ENCODE measurements around the gene TAF13.

TAF13 gene

DNA sequence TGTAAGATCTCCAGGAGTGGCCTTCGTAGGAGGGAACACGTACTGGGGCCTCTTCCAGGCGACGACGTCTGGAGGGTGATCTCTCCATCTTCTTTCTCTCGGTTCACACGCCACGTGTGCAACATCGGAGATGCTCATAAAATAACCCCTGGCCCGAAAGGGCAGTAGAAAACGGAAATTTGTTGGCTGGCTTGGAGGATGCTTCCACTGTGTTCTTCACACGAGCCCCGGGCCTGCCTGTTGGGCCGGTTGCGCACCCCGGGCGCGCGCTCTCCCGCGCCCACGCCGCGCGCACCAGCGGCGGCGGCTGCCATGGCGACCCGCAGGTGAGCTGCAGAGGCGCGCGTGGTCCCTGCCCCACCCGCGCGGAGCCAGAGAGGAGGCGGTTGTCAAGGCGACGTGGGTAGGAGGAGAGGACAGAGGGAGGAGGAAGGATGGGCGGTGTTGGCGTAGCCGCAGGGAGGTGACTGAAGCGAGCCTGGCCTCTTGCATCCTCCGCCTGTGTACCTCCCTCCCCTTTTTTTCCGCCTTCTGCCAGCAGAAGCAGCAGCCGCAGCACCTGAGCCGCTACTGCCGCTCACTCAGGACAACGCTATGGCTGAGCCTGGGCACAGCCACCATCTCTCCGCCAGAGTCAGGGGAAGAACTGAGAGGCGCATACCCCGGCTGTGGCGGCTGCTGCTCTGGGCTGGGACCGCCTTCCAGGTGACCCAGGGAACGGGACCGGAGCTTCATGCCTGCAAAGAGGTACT is 38.0 kb upstream of the TAF13 start, which contains the start of gene ELAPOR1:
TSS of gene ELAPOR1 (plus strand) at position 526 of the 752 bp plus-strand sequence. CDS start at position 595, 69 bp downstream.
- DNase-seq (ENCODE audit: low read depth), result no peak
- H3K4me3 ChIP-seq (ENCODE audit: low read depth, low read length), result peak within 1 kb of the TSS; percentile 8
- no peak for TF ChIP-seq CTCF (IDR thresholded peaks at IDR 0.05; ENCODE audit: low read depth, low read length, missing control alignments)

GRCh38 chr1:109112652-109113285 is 37.0 kb upstream of the TAF13 start:
- peak; percentile 97 for TF ChIP-seq CTCF (IDR thresholded peaks at IDR 0.05; ENCODE audit: low read depth, low read length, missing control alignments)
- H3K4me3 ChIP-seq (ENCODE audit: low read depth, low read length), result no peak overlapping the region; the same call in 1 of the 2 replicates
- no peak for DNase-seq (ENCODE audit: low read depth)

DNA sequence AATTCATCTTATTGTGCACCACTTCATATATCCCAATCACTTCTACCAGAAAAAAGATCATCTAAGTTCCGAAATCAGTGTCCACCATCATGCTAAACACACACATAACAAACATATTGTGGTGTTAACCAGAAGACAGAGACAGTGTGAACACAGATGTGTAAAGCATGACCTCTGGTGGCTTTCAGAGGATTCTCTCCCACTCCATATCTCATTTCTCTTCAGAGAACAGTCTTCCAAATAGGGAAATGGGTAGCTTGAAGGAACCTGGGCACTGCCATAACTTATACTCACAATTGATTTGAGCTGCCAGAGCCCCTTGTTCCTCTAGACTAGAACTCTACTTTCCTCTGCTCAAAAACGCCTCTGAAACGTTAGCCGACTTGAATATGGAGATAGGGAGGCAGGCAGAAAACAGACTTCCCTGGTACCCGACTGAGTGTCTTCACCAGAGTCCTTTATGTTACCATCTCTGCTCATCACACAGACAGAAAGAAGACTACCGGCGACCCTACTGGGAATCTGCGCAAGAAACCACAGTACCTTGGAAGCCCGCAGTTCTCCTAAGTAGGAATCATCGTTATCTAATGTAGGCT is 36.4 kb upstream of the TAF13 start:
- DNase-seq (ENCODE audit: low read depth), result no peak
- peak; percentile 45 for TF ChIP-seq CTCF (IDR thresholded peaks at IDR 0.05; ENCODE audit: low read depth, low read length, missing control alignments)
- no peak overlapping the region for H3K4me3 ChIP-seq (ENCODE audit: low read depth, low read length)

DNA sequence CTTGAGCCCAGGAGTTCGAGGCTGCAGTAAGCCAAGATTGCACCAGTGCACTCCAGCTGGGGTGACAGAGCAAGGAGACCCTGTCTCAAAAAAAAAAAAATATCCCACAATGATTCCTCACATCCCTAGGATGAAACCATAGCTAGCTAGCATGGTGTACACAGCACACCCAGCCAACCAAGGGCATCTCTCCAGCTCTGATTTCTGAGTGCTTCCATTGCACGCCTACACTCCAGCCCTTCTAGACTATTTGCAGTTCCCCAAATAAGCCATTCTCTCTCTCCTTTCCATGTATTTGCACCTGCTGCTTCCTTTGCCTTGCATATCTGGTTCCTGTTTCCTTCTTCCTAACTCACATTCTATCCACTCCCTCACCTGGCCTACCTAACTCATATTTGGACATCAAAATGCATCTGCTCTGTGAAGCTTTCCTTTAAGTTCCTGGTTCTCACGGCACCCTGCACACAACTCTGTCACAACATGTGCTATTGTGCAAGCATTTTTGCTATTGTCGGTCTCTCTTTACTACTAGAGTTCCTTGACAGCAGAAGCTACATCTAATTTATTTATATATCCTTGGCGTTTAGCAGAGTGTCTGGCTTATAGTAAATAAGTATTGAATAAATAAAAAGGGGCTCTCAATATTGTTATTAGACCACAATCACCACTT is 35.7 kb upstream of the TAF13 start:
- H3K4me3 ChIP-seq (ENCODE audit: low read depth, low read length), result no peak overlapping the region
- TF ChIP-seq CTCF (IDR thresholded peaks at IDR 0.05; ENCODE audit: low read depth, low read length, missing control alignments), result no peak
- no peak for DNase-seq (ENCODE audit: low read depth)

DNA sequence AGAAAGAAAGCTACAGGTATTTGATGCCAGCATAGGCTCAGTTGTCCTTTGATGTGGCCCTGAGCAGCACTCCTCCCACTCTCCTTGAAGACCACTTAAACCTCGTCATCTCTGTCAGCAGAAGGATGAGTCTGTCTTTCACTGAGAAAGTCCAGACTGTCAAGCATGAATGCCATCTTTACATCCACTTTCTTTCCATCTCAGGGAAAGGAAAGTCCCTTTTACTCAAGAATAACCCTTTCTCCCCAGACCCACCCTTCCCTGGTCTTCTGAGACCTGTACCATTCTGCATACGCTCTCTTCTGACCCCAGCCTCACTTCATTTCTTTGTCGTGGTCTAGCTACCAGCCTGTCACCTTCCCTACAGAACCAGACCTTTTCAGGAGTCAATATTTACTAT is 34.1 kb upstream of the TAF13 start:
- no peak for DNase-seq (ENCODE audit: low read depth)

GRCh38 chr1:109107785-109108184 is 32.0 kb upstream of the TAF13 start:
- H3K4me3 ChIP-seq (ENCODE audit: low read depth, low read length), result no peak overlapping the region
- TF ChIP-seq CTCF (IDR thresholded peaks at IDR 0.05; ENCODE audit: low read depth, low read length, missing control alignments), result no peak
- DNase-seq (ENCODE audit: low read depth), result no peak

More for the DNA sequence above, 34.1 kb upstream of the TAF13 start:
- TF ChIP-seq CTCF (IDR thresholded peaks at IDR 0.05; ENCODE audit: low read depth, low read length, missing control alignments), result no peak
- H3K4me3 ChIP-seq (ENCODE audit: low read depth, low read length), result no peak overlapping the region

Measured in GM12864 (cell line).